WTC11 (cell line): ENCODE results near the gene ZNF48. TPM values are rescaled to one million over a fixed set of nuclear protein-coding genes. Genes with fewer than 3 reads are reported as not detected.

ENCODE experiments used
- ATAC-seq: fragments of 200-7000 bp; cut with Tn5 transposase; 2 replicates; pipeline ENCODE4 v1.10.0; 2021; ENCODE audit warnings: mild to moderate bottlenecking, moderate library complexity
- CTCF ChIA-PET: fragments of 300-600 bp; sonication (Branson Sonifier 250); formaldehyde crosslinking; loops from one replicate; lab custom pipeline; 2021; ENCODE audit warnings: antibody characterized with exemption; lab: Charles Lee
- POLR2A ChIA-PET: fragments of 350-600 bp; sonication (Branson Sonifier 250); formaldehyde crosslinking; loops from one replicate; lab custom pipeline; 2021; ENCODE audit warnings: antibody characterized with exemption; lab: Charles Lee
- DNase-seq: peaks from one replicate; pipeline ENCODE4 v3.0.0; 2021; ENCODE audit warnings: low spot score
- H3K27ac Mint-ChIP-seq: 2 replicates; pipeline ENCODE4 v1.8.0; 2021; ENCODE audit warnings: mixed read lengths
- H3K27me3 Mint-ChIP-seq: 2 replicates; pipeline ENCODE4 v1.8.0; 2021; ENCODE audit warnings: low read depth, mild to moderate bottlenecking, moderate library complexity, mixed read lengths
- H3K36me3 Mint-ChIP-seq: 2 replicates; pipeline ENCODE4 v1.8.0; 2021; ENCODE audit warnings: mixed read lengths
- H3K4me1 Mint-ChIP-seq: 2 replicates; pipeline ENCODE4 v1.8.0; 2022; ENCODE audit warnings: mixed read lengths
- H3K4me3 Mint-ChIP-seq: 2 replicates; pipeline ENCODE4 v1.8.0; 2021; ENCODE audit warnings: mild to moderate bottlenecking, moderate library complexity, mixed read lengths
- H3K9me3 Mint-ChIP-seq: 2 replicates; pipeline ENCODE4 v1.8.0; 2021; ENCODE audit warnings: mixed read lengths
- CBFB ChIP-seq: sonication (generic); formaldehyde crosslinking; IDR thresholded peaks from 2 replicates; pipeline ENCODE4 v1.8.1; 2022; ENCODE audit warnings: mild to moderate bottlenecking, low read depth, missing genetic modification reagents
- ELF4 ChIP-seq: sonication (generic); formaldehyde crosslinking; IDR thresholded peaks from 2 replicates; pipeline ENCODE4 v1.8.1; 2022; ENCODE audit warnings: low read depth, mild to moderate bottlenecking, moderate library complexity, missing genetic modification reagents
- FOXJ3 ChIP-seq: sonication (generic); formaldehyde crosslinking; IDR thresholded peaks from 2 replicates; pipeline ENCODE4 v1.9.0; 2021; ENCODE audit warnings: missing genetic modification reagents, mild to moderate bottlenecking, borderline replicate concordance
- FOXK1 ChIP-seq: sonication (generic); formaldehyde crosslinking; IDR thresholded peaks from 2 replicates; pipeline ENCODE4 v1.8.0; 2022; ENCODE audit warnings: mild to moderate bottlenecking, moderate library complexity, missing genetic modification reagents
- JAZF1 ChIP-seq: fragments of 250-450 bp; sonication (Bioruptor Pico); IDR thresholded peaks from 2 replicates; pipeline ENCODE4 v1.9.0; 2021; ENCODE audit warnings: moderate library complexity, mild to moderate bottlenecking, inconsistent platforms
- NFE2L1 ChIP-seq: sonication (generic); formaldehyde crosslinking; IDR thresholded peaks from 2 replicates; pipeline ENCODE4 v1.8.1; 2023; ENCODE audit warnings: missing genetic modification reagents
- OVOL2 ChIP-seq: fragments of 250-450 bp; sonication (Bioruptor Pico); IDR thresholded peaks from 2 replicates; pipeline ENCODE4 v1.9.0; 2021; ENCODE audit warnings: mild to moderate bottlenecking, borderline replicate concordance
- RORB ChIP-seq: fragments of 250-450 bp; sonication (Bioruptor Pico); IDR thresholded peaks from 2 replicates; pipeline ENCODE4 v1.9.0; 2021; ENCODE audit warnings: mild to moderate bottlenecking
- SMAD4 ChIP-seq: sonication (generic); formaldehyde crosslinking; IDR thresholded peaks from 2 replicates; pipeline ENCODE4 v1.8.0; 2022; ENCODE audit warnings: mild to moderate bottlenecking, missing genetic modification reagents
- TCF7 ChIP-seq: sonication (generic); formaldehyde crosslinking; IDR thresholded peaks from 2 replicates; pipeline ENCODE4 v1.8.0; 2022; ENCODE audit warnings: mild to moderate bottlenecking, low read depth, missing genetic modification reagents, moderate library complexity
- ZNF121 ChIP-seq: sonication (generic); formaldehyde crosslinking; IDR thresholded peaks from 2 replicates; pipeline ENCODE4 v1.8.0; 2023; ENCODE audit warnings: missing genetic modification reagents
- ZNF138 ChIP-seq: sonication (generic); formaldehyde crosslinking; conservative IDR thresholded peaks from 2 replicates; pipeline ENCODE4 v1.8.1; 2022; ENCODE audit warnings: mild to moderate bottlenecking, moderate library complexity, missing genetic modification reagents
- ZNF232 ChIP-seq: sonication (generic); formaldehyde crosslinking; IDR thresholded peaks from 2 replicates; pipeline ENCODE4 v1.8.0; 2022; ENCODE audit warnings: mild to moderate bottlenecking, missing genetic modification reagents
- ZNF396 ChIP-seq: fragments of 250-450 bp; sonication (Bioruptor Pico); IDR thresholded peaks from 2 replicates; pipeline ENCODE4 v1.8.0; 2021; ENCODE audit warnings: mild to moderate bottlenecking, moderate library complexity, borderline replicate concordance
- ZNF416 ChIP-seq: fragments of 250-450 bp; sonication (Bioruptor Pico); IDR thresholded peaks from 2 replicates; pipeline ENCODE4 v1.9.0; 2021; ENCODE audit warnings: mild to moderate bottlenecking, inconsistent platforms
- total RNA-seq: library from RNA; stranded (reverse); gene quantifications from 3 replicates; pipeline ENCODE4 v1.2.3, GENCODE V29; 2021
- TF ChIP-seq, protein P1 (sequence below): sonication (generic); formaldehyde crosslinking; IDR thresholded peaks from 2 replicates; pipeline ENCODE4 v1.8.1; 2023; ENCODE audit warnings: mild to moderate bottlenecking, missing genetic modification reagents, borderline replicate concordance
- TF ChIP-seq, protein P2 (sequence below): sonication (generic); formaldehyde crosslinking; IDR thresholded peaks from 2 replicates; pipeline ENCODE4 v1.8.0; 2023; ENCODE audit warnings: missing genetic modification reagents, mild to moderate bottlenecking, borderline replicate concordance
- TF ChIP-seq, protein P3 (sequence below): sonication (generic); formaldehyde crosslinking; IDR thresholded peaks from 2 replicates; pipeline ENCODE4 v1.8.0; 2023; ENCODE audit warnings: missing genetic modification reagents

The ZNF48 gene
- total RNA-seq, 1 experiment from 2014 or later: 39.3 TPM

DNA sequence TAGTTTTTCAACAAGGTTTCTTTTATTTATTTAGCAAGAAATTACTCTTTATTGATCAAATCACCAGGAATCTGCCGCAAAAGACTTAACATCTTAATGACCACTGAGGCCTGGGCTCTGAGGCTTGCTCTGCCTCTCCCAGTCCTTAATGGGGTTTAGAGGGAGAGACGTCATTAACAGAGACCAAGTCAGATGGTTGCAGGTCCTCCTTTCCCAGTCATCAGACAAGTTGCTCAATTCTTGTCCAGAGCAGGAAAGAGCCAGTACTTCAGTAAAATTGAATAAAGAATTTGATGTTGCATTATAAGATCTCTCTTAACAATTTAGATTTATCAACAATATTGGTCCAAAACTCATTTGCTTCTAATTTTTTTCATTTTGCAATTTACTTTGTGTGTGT, 48.4 kb downstream of the ZNF48 start:
- peaks cover 19% of the 10 kb centered on the region for H3K36me3 Mint-ChIP-seq
- peaks cover 22% of the 10 kb centered on the region for H3K4me1 Mint-ChIP-seq
- H3K27me3 Mint-ChIP-seq: peaks cover 31% of the 10 kb centered on the region
- H3K9me3 Mint-ChIP-seq: peaks cover 16% of the 10 kb centered on the region
- ChIA-PET POLR2A (no interaction called here), CTCF (interaction anchor here (4.5 kb wide), 1 partner anchor 13 kb away, joined by 25 read pairs; the partner anchor contains the start of gene DCTPP1)
- H3K27ac Mint-ChIP-seq: no peak overlapping the region
- H3K4me3 Mint-ChIP-seq: peak overlapping the region; percentile 9
- TF ChIP-seq ZNF138 (CRISPR knock-in tag) (no peak), TCF7 (no peak)
- TF ChIP-seq, protein P1, sequence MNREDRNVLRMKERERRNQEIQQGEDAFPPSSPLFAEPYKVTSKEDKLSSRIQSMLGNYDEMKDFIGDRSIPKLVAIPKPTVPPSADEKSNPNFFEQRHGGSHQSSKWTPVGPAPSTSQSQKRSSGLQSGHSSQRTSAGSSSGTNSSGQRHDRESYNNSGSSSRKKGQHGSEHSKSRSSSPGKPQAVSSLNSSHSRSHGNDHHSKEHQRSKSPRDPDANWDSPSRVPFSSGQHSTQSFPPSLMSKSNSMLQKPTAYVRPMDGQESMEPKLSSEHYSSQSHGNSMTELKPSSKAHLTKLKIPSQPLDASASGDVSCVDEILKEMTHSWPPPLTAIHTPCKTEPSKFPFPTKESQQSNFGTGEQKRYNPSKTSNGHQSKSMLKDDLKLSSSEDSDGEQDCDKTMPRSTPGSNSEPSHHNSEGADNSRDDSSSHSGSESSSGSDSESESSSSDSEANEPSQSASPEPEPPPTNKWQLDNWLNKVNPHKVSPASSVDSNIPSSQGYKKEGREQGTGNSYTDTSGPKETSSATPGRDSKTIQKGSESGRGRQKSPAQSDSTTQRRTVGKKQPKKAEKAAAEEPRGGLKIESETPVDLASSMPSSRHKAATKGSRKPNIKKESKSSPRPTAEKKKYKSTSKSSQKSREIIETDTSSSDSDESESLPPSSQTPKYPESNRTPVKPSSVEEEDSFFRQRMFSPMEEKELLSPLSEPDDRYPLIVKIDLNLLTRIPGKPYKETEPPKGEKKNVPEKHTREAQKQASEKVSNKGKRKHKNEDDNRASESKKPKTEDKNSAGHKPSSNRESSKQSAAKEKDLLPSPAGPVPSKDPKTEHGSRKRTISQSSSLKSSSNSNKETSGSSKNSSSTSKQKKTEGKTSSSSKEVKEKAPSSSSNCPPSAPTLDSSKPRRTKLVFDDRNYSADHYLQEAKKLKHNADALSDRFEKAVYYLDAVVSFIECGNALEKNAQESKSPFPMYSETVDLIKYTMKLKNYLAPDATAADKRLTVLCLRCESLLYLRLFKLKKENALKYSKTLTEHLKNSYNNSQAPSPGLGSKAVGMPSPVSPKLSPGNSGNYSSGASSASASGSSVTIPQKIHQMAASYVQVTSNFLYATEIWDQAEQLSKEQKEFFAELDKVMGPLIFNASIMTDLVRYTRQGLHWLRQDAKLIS (CRISPR knock-in tag): no peak
- no peak for ATAC-seq
- no peak for DNase-seq

DNA sequence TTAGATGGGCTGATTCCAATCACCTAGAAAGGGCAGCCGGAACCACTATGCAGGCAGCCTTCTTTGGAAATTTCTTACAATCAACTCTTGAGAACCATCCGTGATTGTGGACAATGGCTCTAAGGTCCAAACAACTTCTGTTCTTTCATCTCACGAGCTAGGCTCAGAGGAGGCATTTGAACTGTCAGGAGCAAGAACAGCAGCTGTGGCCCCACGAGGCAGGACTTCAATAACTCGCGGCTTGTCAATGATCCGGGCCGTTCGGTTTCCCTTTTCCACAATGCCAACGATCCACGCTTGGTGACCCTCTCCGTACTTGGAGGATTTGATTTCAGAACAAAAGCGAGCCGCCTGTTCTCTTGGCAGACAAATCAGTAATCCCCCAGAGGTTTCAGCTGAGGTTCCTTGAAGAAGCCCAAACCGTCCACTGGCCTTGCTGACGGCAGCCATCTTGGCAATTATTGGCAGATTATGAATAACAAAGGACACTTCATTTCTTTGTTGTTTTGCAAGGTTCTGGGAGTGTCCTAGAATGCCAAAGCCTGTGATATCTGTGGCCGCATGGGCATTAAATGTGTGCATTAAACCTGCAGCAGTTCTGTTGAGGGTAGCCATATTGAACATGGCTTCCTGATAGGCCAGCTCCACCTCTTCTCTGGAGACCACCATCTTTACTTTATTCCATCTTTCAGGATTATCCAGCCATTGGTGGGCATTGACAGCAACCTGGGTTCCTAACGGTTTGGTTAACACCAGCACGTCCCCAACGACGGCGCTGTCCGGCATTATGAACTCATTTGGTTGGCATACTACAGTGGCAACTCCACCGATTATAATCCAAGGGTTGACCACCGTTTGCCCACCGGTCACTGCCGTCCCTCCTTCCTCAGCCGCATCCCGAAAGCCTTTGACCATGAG, 49.3 kb downstream of the ZNF48 start:
- CTCF ChIA-PET: interaction anchor here (1.0 to 4.5 kb wide), 3 partner anchors 14 to 171 kb away, joined by 3 to 25 read pairs (median 9); partner anchors contain the start of gene DCTPP1
- TF ChIP-seq ZNF232 (CRISPR knock-in tag): no peak
- no peak for TF ChIP-seq CBFB (CRISPR knock-in tag)
- TF ChIP-seq FOXJ3: no peak
- no peak for TF ChIP-seq NFE2L1 (CRISPR knock-in tag)
- no peak overlapping the region for H3K27ac Mint-ChIP-seq
- peaks cover 19% of the 10 kb centered on the region for H3K36me3 Mint-ChIP-seq
- H3K9me3 Mint-ChIP-seq: peaks cover 16% of the 10 kb centered on the region
- DNase-seq: no peak
- POLR2A ChIA-PET: interaction anchor here (1.0 kb wide), 1 partner anchor 142 kb away, joined by 4 read pairs; no protein-coding TSS in a partner anchor
- H3K4me1 Mint-ChIP-seq: peaks cover 22% of the 10 kb centered on the region
- peaks cover 28% of the 10 kb centered on the region for H3K27me3 Mint-ChIP-seq
- ATAC-seq: no peak
- H3K4me3 Mint-ChIP-seq: peak overlapping the region; percentile 77

DNA sequence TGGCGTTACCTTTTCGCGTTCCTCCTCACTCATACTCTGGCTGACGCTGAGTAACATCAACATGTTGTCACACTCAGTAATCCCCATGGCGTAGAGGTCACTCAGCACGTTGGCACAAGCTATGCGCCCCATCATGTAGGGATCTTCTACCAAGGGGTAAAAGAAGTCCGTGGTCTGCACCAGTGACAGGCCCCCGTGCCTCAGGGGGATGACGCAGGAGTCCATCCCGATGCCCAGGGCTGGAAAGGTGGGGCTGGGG, 49.9 kb downstream of the ZNF48 start:
- H3K27ac Mint-ChIP-seq: no peak overlapping the region

DNA sequence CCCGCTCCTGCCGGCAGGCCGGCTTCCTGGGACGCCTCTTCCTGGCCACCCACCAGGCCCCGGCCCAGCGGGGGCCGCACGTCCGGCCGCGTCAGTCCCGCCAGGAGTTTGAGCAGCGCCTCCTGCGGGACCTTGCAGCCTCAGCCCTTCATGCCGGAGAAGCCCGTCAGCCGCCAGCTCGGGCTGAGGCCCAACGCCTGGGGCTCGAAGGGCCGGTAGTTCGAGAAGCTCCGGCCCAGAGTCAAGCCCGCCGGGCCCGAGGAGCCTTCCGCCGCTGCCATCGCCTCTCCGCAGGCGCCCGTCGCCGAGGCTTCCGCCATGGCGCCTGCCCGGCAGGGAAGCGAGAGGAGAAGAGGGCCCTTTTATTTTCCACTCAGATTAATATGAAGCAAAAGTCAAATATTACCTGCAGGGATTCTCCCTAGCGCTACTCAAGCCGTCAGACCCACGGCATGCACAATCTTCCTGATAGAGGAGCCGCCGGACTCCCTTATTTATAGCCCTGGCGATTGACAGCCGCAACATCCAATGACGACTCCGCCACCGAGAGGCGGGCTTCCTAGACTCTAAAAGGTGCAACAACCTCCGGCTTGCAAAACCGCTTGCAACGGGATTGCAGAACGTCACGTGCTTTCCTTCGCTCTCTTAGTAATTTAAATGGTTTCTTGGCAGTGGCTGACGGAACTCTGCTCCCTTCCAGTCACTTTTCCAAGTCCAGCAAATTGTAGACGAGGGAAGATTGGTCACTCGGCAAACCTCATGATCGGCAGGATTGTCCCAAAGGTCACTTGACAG, 50.4 kb downstream of the ZNF48 start, which contains the start of gene SEPHS2:
Gene SEPHS2 (minus strand): TSS at position 467 of the 795 bp plus-strand sequence. CDS start 147 bp downstream, at position 320.
- Mint-ChIP-seq H3K27me3 (peaks cover 28% of the 10 kb centered on the region), H3K4me1 (peaks cover 22% of the 10 kb centered on the region), H3K27ac (peak within 1 kb of the TSS; percentile 98), H3K36me3 (peaks cover 19% of the 10 kb centered on the region), H3K4me3 (peak within 1 kb of the TSS; percentile 77), H3K9me3 (peaks cover 16% of the 10 kb centered on the region)
- POLR2A ChIA-PET: interaction anchor here (1.0 kb wide), 1 partner anchor 141 kb away, joined by 4 read pairs; no protein-coding TSS in a partner anchor
- CTCF ChIA-PET: interaction anchor here (1.1 to 4.5 kb wide), 3 partner anchors 13 to 170 kb away, joined by 3 to 25 read pairs (median 9); partner anchors contain the start of gene DCTPP1
- ATAC-seq: peak; percentile 91
- peak; percentile 96 for DNase-seq
- TF ChIP-seq RORB (CRISPR knock-in tag) (no peak), SMAD4 (CRISPR knock-in tag) (0 out of 2 replicates have a peak, but pooled peaks have one; percentile 66), ZNF121 (CRISPR knock-in tag) (no peak), FOXK1 (peak; percentile 70; the same call in 1 of the 2 replicates), JAZF1 (CRISPR knock-in tag) (no peak)
- TF ChIP-seq, protein P2, sequence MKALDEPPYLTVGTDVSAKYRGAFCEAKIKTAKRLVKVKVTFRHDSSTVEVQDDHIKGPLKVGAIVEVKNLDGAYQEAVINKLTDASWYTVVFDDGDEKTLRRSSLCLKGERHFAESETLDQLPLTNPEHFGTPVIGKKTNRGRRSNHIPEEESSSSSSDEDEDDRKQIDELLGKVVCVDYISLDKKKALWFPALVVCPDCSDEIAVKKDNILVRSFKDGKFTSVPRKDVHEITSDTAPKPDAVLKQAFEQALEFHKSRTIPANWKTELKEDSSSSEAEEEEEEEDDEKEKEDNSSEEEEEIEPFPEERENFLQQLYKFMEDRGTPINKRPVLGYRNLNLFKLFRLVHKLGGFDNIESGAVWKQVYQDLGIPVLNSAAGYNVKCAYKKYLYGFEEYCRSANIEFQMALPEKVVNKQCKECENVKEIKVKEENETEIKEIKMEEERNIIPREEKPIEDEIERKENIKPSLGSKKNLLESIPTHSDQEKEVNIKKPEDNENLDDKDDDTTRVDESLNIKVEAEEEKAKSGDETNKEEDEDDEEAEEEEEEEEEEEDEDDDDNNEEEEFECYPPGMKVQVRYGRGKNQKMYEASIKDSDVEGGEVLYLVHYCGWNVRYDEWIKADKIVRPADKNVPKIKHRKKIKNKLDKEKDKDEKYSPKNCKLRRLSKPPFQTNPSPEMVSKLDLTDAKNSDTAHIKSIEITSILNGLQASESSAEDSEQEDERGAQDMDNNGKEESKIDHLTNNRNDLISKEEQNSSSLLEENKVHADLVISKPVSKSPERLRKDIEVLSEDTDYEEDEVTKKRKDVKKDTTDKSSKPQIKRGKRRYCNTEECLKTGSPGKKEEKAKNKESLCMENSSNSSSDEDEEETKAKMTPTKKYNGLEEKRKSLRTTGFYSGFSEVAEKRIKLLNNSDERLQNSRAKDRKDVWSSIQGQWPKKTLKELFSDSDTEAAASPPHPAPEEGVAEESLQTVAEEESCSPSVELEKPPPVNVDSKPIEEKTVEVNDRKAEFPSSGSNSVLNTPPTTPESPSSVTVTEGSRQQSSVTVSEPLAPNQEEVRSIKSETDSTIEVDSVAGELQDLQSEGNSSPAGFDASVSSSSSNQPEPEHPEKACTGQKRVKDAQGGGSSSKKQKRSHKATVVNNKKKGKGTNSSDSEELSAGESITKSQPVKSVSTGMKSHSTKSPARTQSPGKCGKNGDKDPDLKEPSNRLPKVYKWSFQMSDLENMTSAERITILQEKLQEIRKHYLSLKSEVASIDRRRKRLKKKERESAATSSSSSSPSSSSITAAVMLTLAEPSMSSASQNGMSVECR (CRISPR knock-in tag): peak; percentile 42; the same call in 1 of the 2 replicates

More for the DNA sequence above, 49.9 kb downstream of the ZNF48 start:
- Mint-ChIP-seq H3K4me1 (peaks cover 22% of the 10 kb centered on the region), H3K9me3 (peaks cover 16% of the 10 kb centered on the region), H3K36me3 (peaks cover 19% of the 10 kb centered on the region), H3K27me3 (peaks cover 28% of the 10 kb centered on the region), H3K4me3 (peak overlapping the region; percentile 77)
- ATAC-seq (peak; percentile 19), DNase-seq (no peak)
- POLR2A ChIA-PET: interaction anchor here (1.0 kb wide), 1 partner anchor 141 kb away, joined by 4 read pairs; no protein-coding TSS in a partner anchor
- CTCF ChIA-PET: interaction anchor here (1.0 to 4.5 kb wide), 3 partner anchors 15 to 170 kb away, joined by 3 to 25 read pairs (median 9); partner anchors contain the start of gene DCTPP1
- TF ChIP-seq ELF4 (CRISPR knock-in tag) (no peak), OVOL2 (CRISPR knock-in tag) (no peak), ZNF396 (CRISPR knock-in tag) (no peak), ZNF416 (CRISPR knock-in tag) (no peak)
- TF ChIP-seq, protein P3, sequence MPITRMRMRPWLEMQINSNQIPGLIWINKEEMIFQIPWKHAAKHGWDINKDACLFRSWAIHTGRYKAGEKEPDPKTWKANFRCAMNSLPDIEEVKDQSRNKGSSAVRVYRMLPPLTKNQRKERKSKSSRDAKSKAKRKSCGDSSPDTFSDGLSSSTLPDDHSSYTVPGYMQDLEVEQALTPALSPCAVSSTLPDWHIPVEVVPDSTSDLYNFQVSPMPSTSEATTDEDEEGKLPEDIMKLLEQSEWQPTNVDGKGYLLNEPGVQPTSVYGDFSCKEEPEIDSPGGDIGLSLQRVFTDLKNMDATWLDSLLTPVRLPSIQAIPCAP (CRISPR knock-in tag): no peak
